ENCODE data around the gene UPK1A. TPM values are rescaled to one million over a fixed set of nuclear protein-coding genes. Genes with fewer than 3 reads are reported as not detected.

Gene UPK1A
- total RNA-seq, 1 experiment from 2014 or later, result 1.6 TPM

DNA sequence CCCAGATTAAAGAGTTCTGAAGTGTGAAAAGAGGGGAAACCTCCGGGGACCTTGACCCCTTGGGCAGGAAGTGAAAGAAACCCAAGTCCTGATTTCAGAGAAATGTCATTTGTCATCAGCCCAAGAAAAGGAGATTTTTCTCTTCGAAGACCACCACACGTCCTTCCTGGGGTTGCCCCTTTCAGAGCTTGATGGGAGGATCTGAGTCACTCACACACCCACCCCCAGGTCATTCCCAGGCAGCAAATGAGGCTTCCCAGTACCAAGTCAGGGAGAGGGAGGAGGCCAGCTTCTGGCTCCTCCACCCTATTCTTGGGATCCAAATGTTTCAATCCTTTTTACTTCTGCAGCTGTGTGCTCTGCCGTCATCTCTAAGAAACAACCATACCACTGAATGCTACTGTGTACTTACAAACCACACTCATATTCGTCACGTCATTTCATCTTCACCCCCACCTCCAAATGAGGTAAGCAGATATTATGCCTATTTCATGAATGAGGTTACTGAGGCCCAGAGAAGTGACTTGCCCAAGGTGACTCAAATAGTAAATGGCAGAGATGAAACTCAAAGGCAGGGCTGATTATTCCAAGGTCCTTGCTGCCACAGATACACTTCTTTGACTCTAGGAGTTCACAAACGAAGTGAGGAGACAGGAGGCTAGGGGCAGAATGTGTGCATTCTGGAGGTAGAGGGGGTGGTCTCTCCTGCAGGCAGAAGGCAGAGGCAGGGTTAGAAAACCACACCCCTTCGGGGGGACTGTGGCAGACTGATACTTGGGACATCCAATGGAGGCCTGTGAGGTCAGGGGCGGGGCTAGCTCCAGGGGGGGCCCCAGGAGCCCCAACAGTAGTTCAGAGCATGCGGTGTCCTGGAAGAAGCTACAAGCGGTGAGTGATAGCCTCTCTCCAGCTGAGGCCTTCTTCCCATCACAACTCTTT is 46.5 kb downstream of the UPK1A start (continued):
- TF ChIP-seq, protein P1, sequence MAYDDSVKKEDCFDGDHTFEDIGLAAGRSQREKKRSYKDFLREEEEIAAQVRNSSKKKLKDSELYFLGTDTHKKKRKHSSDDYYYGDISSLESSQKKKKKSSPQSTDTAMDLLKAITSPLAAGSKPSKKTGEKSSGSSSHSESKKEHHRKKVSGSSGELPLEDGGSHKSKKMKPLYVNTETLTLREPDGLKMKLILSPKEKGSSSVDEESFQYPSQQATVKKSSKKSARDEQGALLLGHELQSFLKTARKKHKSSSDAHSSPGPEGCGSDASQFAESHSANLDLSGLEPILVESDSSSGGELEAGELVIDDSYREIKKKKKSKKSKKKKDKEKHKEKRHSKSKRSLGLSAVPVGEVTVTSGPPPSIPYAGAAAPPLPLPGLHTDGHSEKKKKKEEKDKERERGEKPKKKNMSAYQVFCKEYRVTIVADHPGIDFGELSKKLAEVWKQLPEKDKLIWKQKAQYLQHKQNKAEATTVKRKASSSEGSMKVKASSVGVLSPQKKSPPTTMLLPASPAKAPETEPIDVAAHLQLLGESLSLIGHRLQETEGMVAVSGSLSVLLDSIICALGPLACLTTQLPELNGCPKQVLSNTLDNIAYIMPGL (CRISPR knock-in tag; IDR thresholded peaks at IDR 0.05), result no peak
- TF ChIP-seq HMGA2 (CRISPR knock-in tag; IDR thresholded peaks at IDR 0.05), result no peak

DNA sequence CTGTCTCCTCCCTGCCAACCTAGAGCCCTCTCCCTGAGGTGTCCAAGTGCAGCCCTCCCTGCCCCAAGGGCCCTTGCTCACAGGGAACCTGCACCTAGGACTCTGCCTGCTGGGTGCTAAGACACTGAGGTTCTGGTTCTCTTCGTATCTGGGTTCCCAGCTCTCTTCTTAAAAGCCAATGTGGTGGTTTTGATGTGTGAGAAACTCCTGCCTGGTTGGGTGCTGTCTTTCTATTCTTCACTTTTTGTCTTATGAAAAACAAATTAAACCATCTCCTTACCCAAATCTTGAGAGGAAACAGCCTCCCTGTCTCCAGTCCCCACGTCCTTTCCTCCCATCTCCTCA is 47.2 kb downstream of the UPK1A start:
- 0 out of 2 replicates have a peak overlapping the region, but pooled peaks have one; percentile 37 for H3K27ac Mint-ChIP-seq
- H3K9me3 Mint-ChIP-seq, result no peaks in the 10 kb centered on the region
- no peaks in the 10 kb centered on the region for H3K36me3 Mint-ChIP-seq
- CTCF ChIA-PET, result interaction anchor here (1.2 to 2.4 kb wide), 3 partner anchors 11 to 203 kb away, joined by 3 to 8 read pairs (median 7); no protein-coding TSS in a partner anchor
- H3K27me3 Mint-ChIP-seq (ENCODE audit: low read depth), result peaks cover 8% of the 10 kb centered on the region
- ATAC-seq, result no peak
- no peak for TF ChIP-seq SP1 (CRISPR knock-in tag; conservative IDR thresholded peaks at IDR 0.05)
- TF ChIP-seq KAT7 (CRISPR knock-in tag; IDR thresholded peaks at IDR 0.05; ENCODE audit: borderline replicate concordance), result no peak
- TF ChIP-seq CREM (CRISPR knock-in tag; IDR thresholded peaks at IDR 0.05), result no peak
- no peak for TF ChIP-seq ZNF423 (CRISPR knock-in tag; IDR thresholded peaks at IDR 0.05)
- TF ChIP-seq GTF2I (CRISPR knock-in tag; conservative IDR thresholded peaks at IDR 0.05), result no peak
- TF ChIP-seq ZNF121 (CRISPR knock-in tag; IDR thresholded peaks at IDR 0.05), result no peak
- no peak for TF ChIP-seq PRRX2 (CRISPR knock-in tag; IDR thresholded peaks at IDR 0.05)
- TF ChIP-seq ZNF263 (CRISPR knock-in tag; IDR thresholded peaks at IDR 0.05; ENCODE audit: low read depth), result no peak
- DNase-seq (ENCODE audit: low spot score), result no peak
- H3K4me1 Mint-ChIP-seq, result peaks cover 41% of the 10 kb centered on the region
- H3K4me3 Mint-ChIP-seq, result no peak overlapping the region
- POLR2A ChIA-PET, result interaction anchor here (1.3 to 4.0 kb wide), 2 partner anchors 10 to 27 kb away, joined by 3 to 14 read pairs; partner anchors contain the start of gene ZBTB32

DNA sequence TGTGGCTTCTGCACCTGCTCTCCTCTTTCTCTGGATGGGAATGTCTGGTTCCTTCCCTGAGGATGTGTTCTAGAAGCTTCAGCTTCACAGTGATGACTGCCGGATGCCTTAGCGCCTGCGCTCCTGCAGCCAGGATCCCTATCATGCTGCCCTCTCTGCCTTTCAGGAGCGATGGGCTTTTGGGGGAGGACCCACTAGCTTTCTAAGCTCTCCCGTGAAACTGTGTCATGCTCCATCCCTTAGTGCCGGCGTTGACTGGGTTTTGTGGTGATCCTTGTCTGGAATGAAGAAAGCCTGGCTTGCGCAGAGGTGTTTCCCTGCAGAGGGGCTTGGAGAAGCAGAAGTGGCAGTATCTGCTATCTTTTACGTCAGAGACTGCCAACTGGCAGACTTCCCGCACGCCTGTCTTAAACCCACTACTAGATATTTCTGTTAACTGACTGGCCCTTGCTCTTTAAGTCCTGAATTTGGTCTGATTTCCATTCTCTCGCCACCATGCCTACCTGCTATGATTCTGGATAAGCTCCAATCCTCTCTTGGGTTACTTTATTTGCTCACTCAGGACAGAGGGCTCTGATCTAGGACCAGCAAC is 47.7 kb downstream of the UPK1A start:
- POLR2A ChIA-PET, result interaction anchor here (0.7 to 4.0 kb wide), 3 partner anchors 11 to 106 kb away, joined by 3 to 14 read pairs (median 3); partner anchors contain the start of gene ZBTB32
- ATAC-seq (no peak), DNase-seq (ENCODE audit: low spot score) (no peak)
- peaks cover 41% of the 10 kb centered on the region for H3K4me1 Mint-ChIP-seq
- CTCF ChIA-PET, result interaction anchor here (0.9 to 2.7 kb wide), 7 partner anchors 11 to 204 kb away, joined by 3 to 16 read pairs (median 7); no protein-coding TSS in a partner anchor
- H3K36me3 Mint-ChIP-seq, result no peaks in the 10 kb centered on the region
- 0 out of 2 replicates have a peak overlapping the region, but pooled peaks have one; percentile 37 for H3K27ac Mint-ChIP-seq
- H3K27me3 Mint-ChIP-seq (ENCODE audit: low read depth), result peaks cover 5% of the 10 kb centered on the region
- H3K4me3 Mint-ChIP-seq, result no peak overlapping the region
- H3K9me3 Mint-ChIP-seq, result no peaks in the 10 kb centered on the region
- TF ChIP-seq ETV6 (CRISPR knock-in tag; IDR thresholded peaks at IDR 0.05), result no peak
- TF ChIP-seq, protein P2, sequence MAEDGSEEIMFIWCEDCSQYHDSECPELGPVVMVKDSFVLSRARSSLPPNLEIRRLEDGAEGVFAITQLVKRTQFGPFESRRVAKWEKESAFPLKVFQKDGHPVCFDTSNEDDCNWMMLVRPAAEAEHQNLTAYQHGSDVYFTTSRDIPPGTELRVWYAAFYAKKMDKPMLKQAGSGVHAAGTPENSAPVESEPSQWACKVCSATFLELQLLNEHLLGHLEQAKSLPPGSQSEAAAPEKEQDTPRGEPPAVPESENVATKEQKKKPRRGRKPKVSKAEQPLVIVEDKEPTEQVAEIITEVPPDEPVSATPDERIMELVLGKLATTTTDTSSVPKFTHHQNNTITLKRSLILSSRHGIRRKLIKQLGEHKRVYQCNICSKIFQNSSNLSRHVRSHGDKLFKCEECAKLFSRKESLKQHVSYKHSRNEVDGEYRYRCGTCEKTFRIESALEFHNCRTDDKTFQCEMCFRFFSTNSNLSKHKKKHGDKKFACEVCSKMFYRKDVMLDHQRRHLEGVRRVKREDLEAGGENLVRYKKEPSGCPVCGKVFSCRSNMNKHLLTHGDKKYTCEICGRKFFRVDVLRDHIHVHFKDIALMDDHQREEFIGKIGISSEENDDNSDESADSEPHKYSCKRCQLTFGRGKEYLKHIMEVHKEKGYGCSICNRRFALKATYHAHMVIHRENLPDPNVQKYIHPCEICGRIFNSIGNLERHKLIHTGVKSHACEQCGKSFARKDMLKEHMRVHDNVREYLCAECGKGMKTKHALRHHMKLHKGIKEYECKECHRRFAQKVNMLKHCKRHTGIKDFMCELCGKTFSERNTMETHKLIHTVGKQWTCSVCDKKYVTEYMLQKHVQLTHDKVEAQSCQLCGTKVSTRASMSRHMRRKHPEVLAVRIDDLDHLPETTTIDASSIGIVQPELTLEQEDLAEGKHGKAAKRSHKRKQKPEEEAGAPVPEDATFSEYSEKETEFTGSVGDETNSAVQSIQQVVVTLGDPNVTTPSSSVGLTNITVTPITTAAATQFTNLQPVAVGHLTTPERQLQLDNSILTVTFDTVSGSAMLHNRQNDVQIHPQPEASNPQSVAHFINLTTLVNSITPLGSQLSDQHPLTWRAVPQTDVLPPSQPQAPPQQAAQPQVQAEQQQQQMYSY (CRISPR knock-in tag; IDR thresholded peaks at IDR 0.05), result no peak
- TF ChIP-seq, protein P3, sequence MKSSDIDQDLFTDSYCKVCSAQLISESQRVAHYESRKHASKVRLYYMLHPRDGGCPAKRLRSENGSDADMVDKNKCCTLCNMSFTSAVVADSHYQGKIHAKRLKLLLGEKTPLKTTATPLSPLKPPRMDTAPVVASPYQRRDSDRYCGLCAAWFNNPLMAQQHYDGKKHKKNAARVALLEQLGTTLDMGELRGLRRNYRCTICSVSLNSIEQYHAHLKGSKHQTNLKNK (CRISPR knock-in tag; IDR thresholded peaks at IDR 0.05), result no peak
- no peak for TF ChIP-seq SMAD4 (CRISPR knock-in tag; IDR thresholded peaks at IDR 0.05)
- TF ChIP-seq GTF2I (CRISPR knock-in tag; conservative IDR thresholded peaks at IDR 0.05), result no peak
- TF ChIP-seq TEAD4 (CRISPR knock-in tag; IDR thresholded peaks at IDR 0.05), result no peak
- TF ChIP-seq ZNF396 (CRISPR knock-in tag; IDR thresholded peaks at IDR 0.05; ENCODE audit: borderline replicate concordance), result no peak
- TF ChIP-seq, protein P4, sequence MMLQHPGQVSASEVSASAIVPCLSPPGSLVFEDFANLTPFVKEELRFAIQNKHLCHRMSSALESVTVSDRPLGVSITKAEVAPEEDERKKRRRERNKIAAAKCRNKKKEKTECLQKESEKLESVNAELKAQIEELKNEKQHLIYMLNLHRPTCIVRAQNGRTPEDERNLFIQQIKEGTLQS (CRISPR knock-in tag; conservative IDR thresholded peaks at IDR 0.05), result no peak
- TF ChIP-seq, protein P5, sequence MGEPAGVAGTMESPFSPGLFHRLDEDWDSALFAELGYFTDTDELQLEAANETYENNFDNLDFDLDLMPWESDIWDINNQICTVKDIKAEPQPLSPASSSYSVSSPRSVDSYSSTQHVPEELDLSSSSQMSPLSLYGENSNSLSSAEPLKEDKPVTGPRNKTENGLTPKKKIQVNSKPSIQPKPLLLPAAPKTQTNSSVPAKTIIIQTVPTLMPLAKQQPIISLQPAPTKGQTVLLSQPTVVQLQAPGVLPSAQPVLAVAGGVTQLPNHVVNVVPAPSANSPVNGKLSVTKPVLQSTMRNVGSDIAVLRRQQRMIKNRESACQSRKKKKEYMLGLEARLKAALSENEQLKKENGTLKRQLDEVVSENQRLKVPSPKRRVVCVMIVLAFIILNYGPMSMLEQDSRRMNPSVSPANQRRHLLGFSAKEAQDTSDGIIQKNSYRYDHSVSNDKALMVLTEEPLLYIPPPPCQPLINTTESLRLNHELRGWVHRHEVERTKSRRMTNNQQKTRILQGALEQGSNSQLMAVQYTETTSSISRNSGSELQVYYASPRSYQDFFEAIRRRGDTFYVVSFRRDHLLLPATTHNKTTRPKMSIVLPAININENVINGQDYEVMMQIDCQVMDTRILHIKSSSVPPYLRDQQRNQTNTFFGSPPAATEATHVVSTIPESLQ (CRISPR knock-in tag; IDR thresholded peaks at IDR 0.05), result no peak
- TF ChIP-seq PRRX2 (CRISPR knock-in tag; IDR thresholded peaks at IDR 0.05), result no peak
- no peak for TF ChIP-seq KAT7 (CRISPR knock-in tag; IDR thresholded peaks at IDR 0.05; ENCODE audit: borderline replicate concordance)
- no peak for TF ChIP-seq JAZF1 (CRISPR knock-in tag; IDR thresholded peaks at IDR 0.05)
- no peak for TF ChIP-seq NR3C1 (CRISPR knock-in tag; conservative IDR thresholded peaks at IDR 0.05; ENCODE audit: low read depth)
